Measurements from ENCODE around the gene FRY.

- no peak for TF ChIP-seq POLR2A (IDR thresholded peaks at IDR 0.05; ENCODE audit: low read length)
- no peak for TF ChIP-seq GATA1 (IDR thresholded peaks at IDR 0.05; ENCODE audit: low read depth, low read length)
These were observed 61.4 kb downstream of the FRY start for GRCh38 chr13:32093006-32093405.

Measured in erythroblast (primary cell).